H1 (cell line): ENCODE data around the gene HACD1. TPM values are rescaled to one million over a fixed set of nuclear protein-coding genes. Genes with fewer than 3 reads are reported as not detected.

ENCODE experiments used
- KDM4A ChIP-seq: IDR thresholded peaks from one replicate; pipeline ENCODE4 v1.7.1; 2012; ENCODE audit warnings: low read depth, mild to moderate bottlenecking, moderate library complexity, low read length, inconsistent platforms; ENCODE audit not compliant: severe bottlenecking
- POLR2A ChIP-seq, 2 experiments: IDR thresholded peaks; 1 replicate in 1 of 2; 2 replicates in 1 of 2; pipeline ENCODE4 v1.6.1; 2011; ENCODE audit warnings: low read depth in 2 of 2, low read length in 2 of 2, mild to moderate bottlenecking in 2 of 2; ENCODE audit errors: control extremely low read depth in 1 of 2
- POLR2AphosphoS5 ChIP-seq: IDR thresholded peaks from 2 replicates; pipeline ENCODE4 v1.6.1; 2011; ENCODE audit warnings: low read depth, low read length
- RAD21 ChIP-seq, 2 experiments: IDR thresholded peaks in 1 of 2; conservative IDR thresholded peaks in 1 of 2; 2 replicates each; pipeline ENCODE4 v1.6.1; 2011; ENCODE audit warnings: low read depth in 2 of 2, low read length in 2 of 2, improper control_type of control experiment in 1 of 2, inconsistent platforms in 1 of 2, mild to moderate bottlenecking in 1 of 2, moderate library complexity in 1 of 2
- RBBP5 ChIP-seq: IDR thresholded peaks from 2 replicates; pipeline ENCODE4 v1.7.1; 2012; ENCODE audit warnings: low read depth, mild to moderate bottlenecking, inconsistent platforms, low read length, moderate library complexity, borderline replicate concordance
- RNF2 ChIP-seq: fragments of 200-900, 300-1000 bp; sonication (generic); IDR thresholded peaks from 2 replicates; pipeline ENCODE4 v1.7.1; 2016; ENCODE audit warnings: borderline replicate concordance, low read depth, mild to moderate bottlenecking, antibody characterized with exemption, low read length; ENCODE audit not compliant: poor library complexity, severe bottlenecking; ENCODE audit errors: missing control alignments
- SUZ12 ChIP-seq: fragments of 200-600 bp; sonication (generic); IDR thresholded peaks from 2 replicates; pipeline ENCODE4 v1.6.1; 2012; ENCODE audit warnings: mild to moderate bottlenecking, inconsistent platforms, low read length, moderate library complexity, mixed read lengths
- polyA plus RNA-seq, 7 experiments: library from polyadenylated mRNA; depleted of rRNA in 3 of 7; stranded (reverse) in 5 of 7; unstranded in 2 of 7; fragments of >200 nt in 5 of 7; fragments of 200-250 nt in 2 of 7; gene quantifications; 1 replicate in 5 of 7; 2 replicates in 1 of 7; 4 replicates in 1 of 7; pipeline versions ENCODE4 v1.2.1 to v1.2.3, GENCODE V29; 2011 to 2013; ENCODE audit warnings: missing spikeins in 2 of 7, mixed read lengths in 2 of 7
- total RNA-seq: library from RNA; stranded (reverse); fragmentation: NEBNext Ultra II Directional; extraction: Animal tissue kit (Norgen Biotek cat#: 25700); gene quantifications from 2 replicates; pipeline ENCODE4 v1.2.1, GENCODE V29; 2021
- TF ChIP-seq, protein P1 (sequence below): fragments of 300-600 bp; sonication (generic); IDR thresholded peaks from 2 replicates; pipeline ENCODE4 v1.7.1; 2012; ENCODE audit warnings: low read length, moderate library complexity, mild to moderate bottlenecking, inconsistent platforms; ENCODE audit not compliant: insufficient replicate concordance
- TF ChIP-seq, protein P2 (sequence below): IDR thresholded peaks from 2 replicates; pipeline ENCODE4 v1.6.1; 2012; ENCODE audit warnings: low read length, inconsistent platforms

Gene HACD1
- total and polyA plus RNA-seq, 2 of the 8 experiments (the other 6 are each of a cell fraction or from before 2014, with no cell fraction given): 18.7 to 30.8 TPM

DNA sequence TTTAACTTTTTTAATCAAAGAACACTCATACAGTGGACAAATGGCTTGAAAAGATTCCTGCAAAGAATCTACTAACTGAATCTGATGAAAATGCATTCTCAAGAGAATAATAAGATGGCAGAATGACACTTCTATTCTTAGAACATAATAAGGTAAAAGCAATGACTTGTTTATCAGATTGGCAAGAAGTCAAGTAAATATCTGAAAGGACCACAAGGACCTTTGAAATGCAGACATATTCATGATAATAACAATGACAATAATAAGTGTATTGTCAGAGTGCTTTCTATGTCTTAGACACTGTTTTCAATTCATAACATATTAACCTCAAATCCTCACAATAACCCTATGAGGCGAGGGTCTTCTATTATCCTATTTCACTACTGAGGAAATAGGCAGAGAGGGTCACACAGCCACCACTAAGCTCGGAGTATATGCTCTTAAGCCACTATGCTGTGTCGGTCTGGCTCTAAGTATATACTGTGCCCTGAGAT lies 10.6 kb downstream of the HACD1 start (continued):
- TF ChIP-seq, protein P1, sequence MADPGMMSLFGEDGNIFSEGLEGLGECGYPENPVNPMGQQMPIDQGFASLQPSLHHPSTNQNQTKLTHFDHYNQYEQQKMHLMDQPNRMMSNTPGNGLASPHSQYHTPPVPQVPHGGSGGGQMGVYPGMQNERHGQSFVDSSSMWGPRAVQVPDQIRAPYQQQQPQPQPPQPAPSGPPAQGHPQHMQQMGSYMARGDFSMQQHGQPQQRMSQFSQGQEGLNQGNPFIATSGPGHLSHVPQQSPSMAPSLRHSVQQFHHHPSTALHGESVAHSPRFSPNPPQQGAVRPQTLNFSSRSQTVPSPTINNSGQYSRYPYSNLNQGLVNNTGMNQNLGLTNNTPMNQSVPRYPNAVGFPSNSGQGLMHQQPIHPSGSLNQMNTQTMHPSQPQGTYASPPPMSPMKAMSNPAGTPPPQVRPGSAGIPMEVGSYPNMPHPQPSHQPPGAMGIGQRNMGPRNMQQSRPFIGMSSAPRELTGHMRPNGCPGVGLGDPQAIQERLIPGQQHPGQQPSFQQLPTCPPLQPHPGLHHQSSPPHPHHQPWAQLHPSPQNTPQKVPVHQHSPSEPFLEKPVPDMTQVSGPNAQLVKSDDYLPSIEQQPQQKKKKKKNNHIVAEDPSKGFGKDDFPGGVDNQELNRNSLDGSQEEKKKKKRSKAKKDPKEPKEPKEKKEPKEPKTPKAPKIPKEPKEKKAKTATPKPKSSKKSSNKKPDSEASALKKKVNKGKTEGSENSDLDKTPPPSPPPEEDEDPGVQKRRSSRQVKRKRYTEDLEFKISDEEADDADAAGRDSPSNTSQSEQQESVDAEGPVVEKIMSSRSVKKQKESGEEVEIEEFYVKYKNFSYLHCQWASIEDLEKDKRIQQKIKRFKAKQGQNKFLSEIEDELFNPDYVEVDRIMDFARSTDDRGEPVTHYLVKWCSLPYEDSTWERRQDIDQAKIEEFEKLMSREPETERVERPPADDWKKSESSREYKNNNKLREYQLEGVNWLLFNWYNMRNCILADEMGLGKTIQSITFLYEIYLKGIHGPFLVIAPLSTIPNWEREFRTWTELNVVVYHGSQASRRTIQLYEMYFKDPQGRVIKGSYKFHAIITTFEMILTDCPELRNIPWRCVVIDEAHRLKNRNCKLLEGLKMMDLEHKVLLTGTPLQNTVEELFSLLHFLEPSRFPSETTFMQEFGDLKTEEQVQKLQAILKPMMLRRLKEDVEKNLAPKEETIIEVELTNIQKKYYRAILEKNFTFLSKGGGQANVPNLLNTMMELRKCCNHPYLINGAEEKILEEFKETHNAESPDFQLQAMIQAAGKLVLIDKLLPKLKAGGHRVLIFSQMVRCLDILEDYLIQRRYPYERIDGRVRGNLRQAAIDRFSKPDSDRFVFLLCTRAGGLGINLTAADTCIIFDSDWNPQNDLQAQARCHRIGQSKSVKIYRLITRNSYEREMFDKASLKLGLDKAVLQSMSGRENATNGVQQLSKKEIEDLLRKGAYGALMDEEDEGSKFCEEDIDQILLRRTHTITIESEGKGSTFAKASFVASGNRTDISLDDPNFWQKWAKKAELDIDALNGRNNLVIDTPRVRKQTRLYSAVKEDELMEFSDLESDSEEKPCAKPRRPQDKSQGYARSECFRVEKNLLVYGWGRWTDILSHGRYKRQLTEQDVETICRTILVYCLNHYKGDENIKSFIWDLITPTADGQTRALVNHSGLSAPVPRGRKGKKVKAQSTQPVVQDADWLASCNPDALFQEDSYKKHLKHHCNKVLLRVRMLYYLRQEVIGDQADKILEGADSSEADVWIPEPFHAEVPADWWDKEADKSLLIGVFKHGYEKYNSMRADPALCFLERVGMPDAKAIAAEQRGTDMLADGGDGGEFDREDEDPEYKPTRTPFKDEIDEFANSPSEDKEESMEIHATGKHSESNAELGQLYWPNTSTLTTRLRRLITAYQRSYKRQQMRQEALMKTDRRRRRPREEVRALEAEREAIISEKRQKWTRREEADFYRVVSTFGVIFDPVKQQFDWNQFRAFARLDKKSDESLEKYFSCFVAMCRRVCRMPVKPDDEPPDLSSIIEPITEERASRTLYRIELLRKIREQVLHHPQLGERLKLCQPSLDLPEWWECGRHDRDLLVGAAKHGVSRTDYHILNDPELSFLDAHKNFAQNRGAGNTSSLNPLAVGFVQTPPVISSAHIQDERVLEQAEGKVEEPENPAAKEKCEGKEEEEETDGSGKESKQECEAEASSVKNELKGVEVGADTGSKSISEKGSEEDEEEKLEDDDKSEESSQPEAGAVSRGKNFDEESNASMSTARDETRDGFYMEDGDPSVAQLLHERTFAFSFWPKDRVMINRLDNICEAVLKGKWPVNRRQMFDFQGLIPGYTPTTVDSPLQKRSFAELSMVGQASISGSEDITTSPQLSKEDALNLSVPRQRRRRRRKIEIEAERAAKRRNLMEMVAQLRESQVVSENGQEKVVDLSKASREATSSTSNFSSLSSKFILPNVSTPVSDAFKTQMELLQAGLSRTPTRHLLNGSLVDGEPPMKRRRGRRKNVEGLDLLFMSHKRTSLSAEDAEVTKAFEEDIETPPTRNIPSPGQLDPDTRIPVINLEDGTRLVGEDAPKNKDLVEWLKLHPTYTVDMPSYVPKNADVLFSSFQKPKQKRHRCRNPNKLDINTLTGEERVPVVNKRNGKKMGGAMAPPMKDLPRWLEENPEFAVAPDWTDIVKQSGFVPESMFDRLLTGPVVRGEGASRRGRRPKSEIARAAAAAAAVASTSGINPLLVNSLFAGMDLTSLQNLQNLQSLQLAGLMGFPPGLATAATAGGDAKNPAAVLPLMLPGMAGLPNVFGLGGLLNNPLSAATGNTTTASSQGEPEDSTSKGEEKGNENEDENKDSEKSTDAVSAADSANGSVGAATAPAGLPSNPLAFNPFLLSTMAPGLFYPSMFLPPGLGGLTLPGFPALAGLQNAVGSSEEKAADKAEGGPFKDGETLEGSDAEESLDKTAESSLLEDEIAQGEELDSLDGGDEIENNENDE: no peak
- TF ChIP-seq, protein P2, sequence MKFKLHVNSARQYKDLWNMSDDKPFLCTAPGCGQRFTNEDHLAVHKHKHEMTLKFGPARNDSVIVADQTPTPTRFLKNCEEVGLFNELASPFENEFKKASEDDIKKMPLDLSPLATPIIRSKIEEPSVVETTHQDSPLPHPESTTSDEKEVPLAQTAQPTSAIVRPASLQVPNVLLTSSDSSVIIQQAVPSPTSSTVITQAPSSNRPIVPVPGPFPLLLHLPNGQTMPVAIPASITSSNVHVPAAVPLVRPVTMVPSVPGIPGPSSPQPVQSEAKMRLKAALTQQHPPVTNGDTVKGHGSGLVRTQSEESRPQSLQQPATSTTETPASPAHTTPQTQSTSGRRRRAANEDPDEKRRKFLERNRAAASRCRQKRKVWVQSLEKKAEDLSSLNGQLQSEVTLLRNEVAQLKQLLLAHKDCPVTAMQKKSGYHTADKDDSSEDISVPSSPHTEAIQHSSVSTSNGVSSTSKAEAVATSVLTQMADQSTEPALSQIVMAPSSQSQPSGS: no peak
- TF ChIP-seq POLR2A (IDR thresholded peaks at IDR 0.05; ENCODE audit: control extremely low read depth in 1 of 2, low read depth in 2 of 2, low read length in 2 of 2): no peak
- TF ChIP-seq POLR2AphosphoS5: no peak
- TF ChIP-seq RAD21 (IDR thresholded peaks at IDR 0.05 in 1 of 2, conservative IDR thresholded peaks at IDR 0.05 in 1 of 2; ENCODE audit: low read depth in 2 of 2, low read length in 2 of 2): no peak
- no peak for TF ChIP-seq SUZ12
- TF ChIP-seq RNF2: no peak
- no peak for TF ChIP-seq KDM4A
- TF ChIP-seq RBBP5: no peak
